Mesenchymal stem cell (in vitro differentiated cells and primary cell): ENCODE results near the gene NFATC2.

ENCODE experiments used
- DNase-seq: peaks from one replicate; pipeline ENCODE4 v3.0.0-alpha.2; 2013
- H2AFZ ChIP-seq: one replicate; pipeline ENCODE4 v1.6.1; 2013; ENCODE audit warnings: low read depth, mild to moderate bottlenecking, control low read depth, inconsistent platforms, low read length, moderate library complexity
- H2AK5ac ChIP-seq: 2 replicates; pipeline ENCODE4 v1.6.1; 2013; ENCODE audit warnings: low read length, moderate library complexity, mild to moderate bottlenecking, inconsistent platforms; ENCODE audit not compliant: severe bottlenecking
- H2BK120ac ChIP-seq: one replicate; pipeline ENCODE4 v1.6.1; 2013; ENCODE audit warnings: low read depth, mild to moderate bottlenecking, inconsistent platforms, low read length, moderate library complexity
- H2BK12ac ChIP-seq, 2 experiments: one replicate each; pipeline ENCODE4 v1.6.1; 2013; ENCODE audit warnings: inconsistent platforms in 2 of 2, low read length in 2 of 2, mild to moderate bottlenecking in 2 of 2, moderate library complexity in 2 of 2, control low read depth in 1 of 2
- H2BK15ac ChIP-seq: one replicate; pipeline ENCODE4 v1.6.1; 2013; ENCODE audit warnings: mild to moderate bottlenecking, low read depth, inconsistent platforms; ENCODE audit not compliant: poor library complexity, severe bottlenecking
- H2BK5ac ChIP-seq: 2 replicates; pipeline ENCODE4 v1.6.1; 2013; ENCODE audit warnings: low read depth, mild to moderate bottlenecking, low read length, control low read depth, inconsistent platforms; ENCODE audit not compliant: poor library complexity, severe bottlenecking
- H3K14ac ChIP-seq, 2 experiments: one replicate each; pipeline ENCODE4 v1.6.1; 2013; ENCODE audit warnings: inconsistent platforms in 2 of 2, low read length in 2 of 2, control low read depth in 1 of 2, mild to moderate bottlenecking in 1 of 2, moderate library complexity in 1 of 2
- H3K18ac ChIP-seq, 2 experiments: one replicate each; pipeline ENCODE4 v1.6.1; 2013; ENCODE audit warnings: inconsistent platforms in 2 of 2, low read length in 2 of 2, control low read depth in 1 of 2, low read depth in 1 of 2, mild to moderate bottlenecking in 1 of 2
- H3K23ac ChIP-seq, 2 experiments: one replicate each; pipeline ENCODE4 v1.6.1; 2013; ENCODE audit warnings: inconsistent platforms in 2 of 2, low read length in 2 of 2, mild to moderate bottlenecking in 2 of 2, moderate library complexity in 2 of 2, control low read depth in 1 of 2
- H3K27ac ChIP-seq: 2 replicates; pipeline ENCODE4 v1.5.1; 2013; ENCODE audit warnings: mild to moderate bottlenecking, moderate library complexity, low read length, control low read depth, inconsistent platforms; ENCODE audit not compliant: poor library complexity, severe bottlenecking
- H3K27me3 ChIP-seq, 2 experiments: 2 replicates each; pipeline versions ENCODE4 v1.6.1 to v1.7.0; 2013; ENCODE audit warnings: low read length in 2 of 2, mild to moderate bottlenecking in 2 of 2, moderate library complexity in 2 of 2, control low read depth in 1 of 2, inconsistent platforms in 1 of 2; ENCODE audit not compliant: control insufficient read depth in 1 of 2, insufficient read depth in 1 of 2
- H3K36me3 ChIP-seq, 2 experiments: 2 replicates each; pipeline versions ENCODE4 v1.6.1 to v1.7.0; 2013; ENCODE audit warnings: low read length in 2 of 2, control low read depth in 1 of 2, inconsistent platforms in 1 of 2, low read depth in 1 of 2, mild to moderate bottlenecking in 1 of 2; ENCODE audit not compliant: insufficient read depth in 2 of 2, control insufficient read depth in 1 of 2
- H3K4ac ChIP-seq, 2 experiments: one replicate each; pipeline ENCODE4 v1.6.1; 2013; ENCODE audit warnings: inconsistent platforms in 2 of 2, low read length in 2 of 2, mild to moderate bottlenecking in 2 of 2, moderate library complexity in 2 of 2, control low read depth in 1 of 2, low read depth in 1 of 2
- H3K4me1 ChIP-seq: 2 replicates; pipeline ENCODE4 v1.6.1; 2013; ENCODE audit warnings: low read depth, low read length, control low read depth; ENCODE audit not compliant: control insufficient read depth, insufficient read depth
- H3K4me2 ChIP-seq: 2 replicates; pipeline ENCODE4 v1.6.1; 2013; ENCODE audit warnings: low read length, mild to moderate bottlenecking, inconsistent platforms; ENCODE audit not compliant: poor library complexity, severe bottlenecking
- H3K4me3 ChIP-seq, 2 experiments: 2 replicates each; pipeline versions ENCODE4 v1.5.1 to v1.7.0; 2013; ENCODE audit warnings: low read length in 2 of 2, mild to moderate bottlenecking in 2 of 2, control low read depth in 1 of 2, low read depth in 1 of 2; ENCODE audit not compliant: insufficient read depth in 1 of 2
- H3K79me1 ChIP-seq: replicated peaks from 2 replicates; pipeline ENCODE4 v1.6.1; 2013; ENCODE audit warnings: mild to moderate bottlenecking, control low read depth, low read length, inconsistent platforms; ENCODE audit not compliant: poor library complexity, severe bottlenecking
- H3K9ac ChIP-seq: 2 replicates; pipeline ENCODE4 v1.7.0; 2013; ENCODE audit warnings: mild to moderate bottlenecking, low read length, moderate library complexity
- H3K9me3 ChIP-seq: 2 replicates; pipeline ENCODE4 v1.7.0; 2013; ENCODE audit warnings: mild to moderate bottlenecking, low read length; ENCODE audit not compliant: control insufficient read depth
- H4K8ac ChIP-seq: one replicate; pipeline ENCODE4 v1.6.1; 2013; ENCODE audit warnings: inconsistent platforms, mild to moderate bottlenecking, low read length, moderate library complexity
- H4K91ac ChIP-seq: one replicate; pipeline ENCODE4 v1.6.1; 2013; ENCODE audit warnings: mild to moderate bottlenecking, low read length, inconsistent platforms
- WGBS: methylation state at CpG from one replicate; pipeline ENCODE4 v1.1.7; 2013; ENCODE audit warnings: mixed read lengths; 5-methylcytosine and 5-hydroxymethylcytosine counted together

Gene NFATC2

DNA sequence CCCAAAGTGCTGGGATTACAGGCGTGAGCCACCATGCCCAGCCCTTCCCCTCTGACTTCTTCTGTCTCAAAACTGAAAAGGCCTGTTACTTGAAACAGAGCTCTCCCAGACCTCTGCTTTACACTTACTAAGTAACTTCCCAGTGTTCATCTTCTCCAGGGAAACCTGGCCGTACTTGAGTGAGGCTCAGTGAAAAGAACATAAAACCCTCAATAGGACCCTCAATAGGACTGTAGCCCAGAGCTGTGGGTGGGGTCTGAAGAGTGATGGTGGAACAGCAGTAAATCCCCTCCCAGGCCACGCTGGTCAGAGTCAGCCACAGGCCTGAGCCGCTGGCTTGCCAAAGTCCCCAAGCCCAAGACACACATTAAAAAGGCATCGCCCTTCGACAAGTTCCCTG is 145.4 kb downstream of the NFATC2 start:
- 78% methylated on average over 5 of the region's 6 CpGs for WGBS
- H2BK5ac ChIP-seq: no peak overlapping the region
- H3K9ac ChIP-seq: no peak overlapping the region
- no peak overlapping the region for H3K4ac ChIP-seq
- no peak overlapping the region for H3K23ac ChIP-seq
- peaks cover 0 to 5% of the 10 kb centered on the region in 2 experiments for H3K27me3 ChIP-seq
- H2BK120ac ChIP-seq: no peak overlapping the region
- H3K4me1 ChIP-seq: peaks cover 3% of the 10 kb centered on the region
- H4K91ac ChIP-seq: no peak overlapping the region
- no peaks in the 10 kb centered on the region for H3K79me1 ChIP-seq
- no peak overlapping the region for H3K4me2 ChIP-seq
- no peak overlapping the region for H3K18ac ChIP-seq
- no peak overlapping the region for H4K8ac ChIP-seq
- DNase-seq: no peak
- no peak overlapping the region for H3K4me3 ChIP-seq
- no peak overlapping the region for H2BK15ac ChIP-seq
- no peak overlapping the region for H2AK5ac ChIP-seq
- no peak overlapping the region for H2AFZ ChIP-seq
- no peak overlapping the region for H3K27ac ChIP-seq
- no peak overlapping the region for H2BK12ac ChIP-seq
- H3K14ac ChIP-seq: no peak overlapping the region
- no peaks in the 10 kb centered on the region for H3K9me3 ChIP-seq
- no peaks in the 10 kb centered on the region for H3K36me3 ChIP-seq

DNA sequence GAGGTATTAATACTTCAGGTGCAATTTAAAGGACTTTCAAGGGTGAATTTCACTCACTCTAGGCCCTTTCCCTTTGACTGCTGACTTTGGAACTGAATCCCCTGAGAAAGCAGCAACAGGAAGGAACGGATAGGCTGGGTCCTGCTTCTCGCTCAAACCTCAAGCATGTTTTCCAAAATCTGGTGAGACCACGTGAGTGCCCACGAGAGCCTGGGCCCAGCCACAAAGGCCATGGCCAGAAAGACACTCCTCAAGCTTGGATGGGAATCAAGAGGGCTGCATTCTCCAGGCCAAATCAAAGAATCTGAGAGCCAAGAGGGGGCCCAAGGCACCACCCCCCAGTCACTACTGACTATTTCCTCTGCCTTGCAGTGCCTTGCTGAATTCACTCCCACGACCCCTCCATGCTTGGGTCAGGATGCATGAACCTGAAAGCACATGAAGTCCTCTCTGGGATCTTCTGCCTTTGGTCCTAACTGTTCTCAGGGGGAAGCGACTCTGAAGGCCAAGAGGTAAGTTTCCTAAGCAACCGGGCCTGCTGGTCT is 146.1 kb downstream of the NFATC2 start:
- no peaks in the 10 kb centered on the region for H3K9me3 ChIP-seq
- H2BK12ac ChIP-seq: no peak overlapping the region
- peaks cover 0 to 5% of the 10 kb centered on the region in 2 experiments for H3K27me3 ChIP-seq
- no peak overlapping the region for H3K4ac ChIP-seq
- no peak overlapping the region for H2AFZ ChIP-seq
- H3K79me1 ChIP-seq: no peaks in the 10 kb centered on the region
- no peak overlapping the region for H3K4me3 ChIP-seq
- H4K91ac ChIP-seq: no peak overlapping the region
- H3K23ac ChIP-seq: no peak overlapping the region
- H3K9ac ChIP-seq: no peak overlapping the region
- H3K18ac ChIP-seq: no peak overlapping the region
- no peak overlapping the region for H2BK120ac ChIP-seq
- no peak for DNase-seq
- H2AK5ac ChIP-seq: no peak overlapping the region
- H3K36me3 ChIP-seq: no peaks in the 10 kb centered on the region
- H4K8ac ChIP-seq: no peak overlapping the region
- H2BK5ac ChIP-seq: no peak overlapping the region
- WGBS: 92% methylated on average over 7 of the region's 7 CpGs
- no peak overlapping the region for H3K4me2 ChIP-seq
- no peak overlapping the region for H3K27ac ChIP-seq
- no peak overlapping the region for H3K14ac ChIP-seq
- peaks cover 3% of the 10 kb centered on the region for H3K4me1 ChIP-seq
- no peak overlapping the region for H2BK15ac ChIP-seq

DNA sequence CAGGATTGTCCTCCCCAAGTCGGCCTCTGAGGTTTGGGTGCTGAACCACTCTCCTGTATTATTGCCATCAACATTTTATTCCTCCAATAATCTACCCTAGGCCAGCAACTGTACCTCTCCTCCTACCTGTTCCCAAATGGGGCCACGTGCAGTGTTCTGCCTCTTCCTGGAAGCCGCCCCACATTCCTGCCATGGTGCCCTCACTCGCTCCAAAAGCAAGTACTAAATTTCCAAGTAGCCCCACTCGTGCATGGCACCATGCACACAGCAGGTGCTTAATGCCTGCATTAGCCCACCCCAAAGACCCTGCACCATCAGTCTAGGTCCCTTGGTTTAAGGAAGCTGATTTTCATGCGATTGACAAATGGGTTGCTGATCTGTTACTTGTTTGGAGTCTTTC is 147.8 kb downstream of the NFATC2 start:
- no peak overlapping the region for H3K14ac ChIP-seq
- H2BK12ac ChIP-seq: no peak overlapping the region
- no peak overlapping the region for H3K4me3 ChIP-seq
- H2AFZ ChIP-seq: no peak overlapping the region
- no peak overlapping the region for H3K27ac ChIP-seq
- peaks cover 0 to 5% of the 10 kb centered on the region in 2 experiments for H3K27me3 ChIP-seq
- H3K18ac ChIP-seq: no peak overlapping the region
- H2BK120ac ChIP-seq: no peak overlapping the region
- no peak overlapping the region for H3K9ac ChIP-seq
- H3K4ac ChIP-seq: no peak overlapping the region
- H3K36me3 ChIP-seq: no peaks in the 10 kb centered on the region
- H3K9me3 ChIP-seq: no peaks in the 10 kb centered on the region
- no peak overlapping the region for H4K8ac ChIP-seq
- H4K91ac ChIP-seq: no peak overlapping the region
- WGBS: 90% methylated on average over 6 of the region's 6 CpGs
- no peak overlapping the region for H2AK5ac ChIP-seq
- peaks cover 3% of the 10 kb centered on the region for H3K4me1 ChIP-seq
- no peak overlapping the region for H3K23ac ChIP-seq
- H2BK15ac ChIP-seq: no peak overlapping the region
- DNase-seq: no peak
- H3K79me1 ChIP-seq: no peaks in the 10 kb centered on the region
- H2BK5ac ChIP-seq: no peak overlapping the region
- H3K4me2 ChIP-seq: no peak overlapping the region

DNA sequence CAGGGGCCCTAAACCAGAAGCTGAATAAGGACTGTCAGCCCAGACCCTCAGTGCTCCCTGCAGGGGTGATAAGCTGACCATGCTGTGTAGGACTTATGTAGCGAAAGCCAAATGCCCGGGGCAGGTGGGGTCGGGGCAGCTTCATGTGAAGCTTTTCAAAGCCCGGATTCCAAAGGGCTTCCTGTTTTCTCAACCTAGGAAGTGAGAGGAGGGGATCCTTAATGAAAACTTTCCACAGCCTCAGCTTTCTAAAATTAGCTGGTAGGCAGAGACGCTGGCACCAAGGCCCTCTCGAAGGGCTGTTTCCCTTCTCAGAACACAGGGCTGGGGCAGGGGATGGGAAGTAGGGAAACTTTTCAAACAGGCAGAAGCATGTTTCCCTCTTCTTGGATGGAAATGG is 148.9 kb downstream of the NFATC2 start:
- Histone ChIP-seq H3K9me3 (no peaks in the 10 kb centered on the region), H3K18ac (no peak overlapping the region), H3K4ac (no peak overlapping the region), H4K8ac (no peak overlapping the region), H3K79me1 (no peaks in the 10 kb centered on the region), H2AK5ac (no peak overlapping the region), H3K23ac (no peak overlapping the region), H3K27me3 (peaks cover 0 to 5% of the 10 kb centered on the region in 2 experiments), H3K14ac (no peak overlapping the region), H2BK15ac (peak overlapping the region; percentile 38), H3K9ac (no peak overlapping the region), H3K27ac (no peak overlapping the region), H3K36me3 (no peaks in the 10 kb centered on the region), H3K4me3 (no peak overlapping the region), H3K4me2 (no peak overlapping the region), H2BK12ac (no peak overlapping the region), H2BK5ac (no peak overlapping the region), H4K91ac (no peak overlapping the region), H2BK120ac (no peak overlapping the region), H3K4me1 (peaks cover 3% of the 10 kb centered on the region), H2AFZ (no peak overlapping the region)
- WGBS: 41% methylated on average over 6 of the region's 6 CpGs
- DNase-seq: no peak
